HG03378 (cell line): Measurements from ENCODE around the gene EYA4.

Source experiments
- ATAC-seq: cut with Tn5 transposase; IDR thresholded peaks from one replicate; pipeline ENCODE4 v1.9.1; 2021; ENCODE audit warnings: mild to moderate bottlenecking, moderate library complexity; ENCODE audit not compliant: unreplicated experiment

EYA4 gene

DNA sequence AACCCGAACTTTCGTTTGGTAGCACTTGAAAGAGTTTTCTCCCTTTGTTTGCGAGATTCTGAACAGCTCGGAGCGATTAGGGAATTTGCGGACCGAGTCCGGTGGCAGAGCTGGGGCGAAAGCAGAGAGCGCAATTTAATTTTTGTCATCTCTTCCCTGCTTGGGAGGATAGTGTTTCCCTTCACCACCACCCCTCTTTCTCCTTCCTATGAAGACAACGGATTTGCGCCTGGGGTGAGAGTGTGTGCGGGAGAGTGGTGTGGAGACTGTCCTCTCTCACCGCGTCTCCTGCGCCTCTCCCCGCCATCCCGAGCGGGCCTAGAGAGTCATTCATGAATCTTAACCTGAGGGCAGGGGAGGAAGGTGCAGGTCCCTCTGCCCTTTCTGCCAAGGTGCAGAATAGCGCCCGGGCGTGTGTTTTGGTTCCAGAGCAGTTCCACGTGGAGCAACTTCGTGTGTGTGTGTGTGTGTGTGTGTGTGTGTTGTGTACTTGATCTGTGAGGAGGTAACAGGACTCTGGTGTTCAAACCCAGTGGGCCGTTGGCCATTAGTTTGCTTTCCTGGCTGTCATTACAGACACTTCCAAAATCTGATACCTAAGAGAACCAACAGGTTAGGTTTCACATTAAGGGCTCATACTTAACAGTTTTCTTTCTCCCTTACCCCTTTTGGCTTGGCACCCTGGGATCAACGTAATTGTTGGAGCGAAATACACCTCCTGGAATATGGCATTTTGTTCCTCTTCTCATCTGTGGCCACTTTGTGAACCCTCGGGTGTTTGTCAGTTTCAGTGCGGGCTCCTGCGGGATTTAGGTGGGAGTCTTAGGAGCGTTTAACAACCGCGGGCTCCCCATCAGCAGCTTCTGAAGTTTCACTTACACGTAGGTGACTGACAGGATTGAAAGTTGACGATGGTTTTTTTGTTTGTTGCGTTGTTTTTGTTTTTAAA, 1.8 kb downstream of the EYA4 start:
- no peak for ATAC-seq

DNA sequence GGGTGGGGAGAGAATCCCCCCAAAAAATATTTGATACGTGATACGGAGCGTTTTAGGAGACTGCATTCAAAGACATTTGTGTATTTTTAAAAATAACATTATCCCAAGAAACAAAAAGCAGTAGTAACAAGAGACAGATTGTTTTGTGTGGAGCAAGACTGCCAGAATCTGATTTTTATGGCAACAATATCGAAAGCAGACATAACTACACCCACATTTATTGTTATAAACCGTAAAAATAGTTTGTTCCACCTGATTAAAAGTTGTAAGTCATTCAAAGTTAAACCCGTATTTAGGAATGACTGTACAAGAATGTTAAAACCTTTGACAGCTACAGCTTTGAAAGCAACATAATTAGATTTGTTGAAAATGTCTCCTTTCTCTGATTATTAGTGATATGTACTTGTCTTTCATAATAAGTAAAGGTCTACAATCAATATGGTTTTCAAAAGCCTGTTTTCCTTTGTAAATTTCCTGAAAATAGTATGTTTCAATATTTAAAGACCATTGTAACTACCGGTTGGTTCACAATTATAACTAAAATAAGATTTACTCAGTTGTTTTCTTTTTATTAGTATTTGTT, 2.7 kb downstream of the EYA4 start:
- ATAC-seq = no peak

DNA sequence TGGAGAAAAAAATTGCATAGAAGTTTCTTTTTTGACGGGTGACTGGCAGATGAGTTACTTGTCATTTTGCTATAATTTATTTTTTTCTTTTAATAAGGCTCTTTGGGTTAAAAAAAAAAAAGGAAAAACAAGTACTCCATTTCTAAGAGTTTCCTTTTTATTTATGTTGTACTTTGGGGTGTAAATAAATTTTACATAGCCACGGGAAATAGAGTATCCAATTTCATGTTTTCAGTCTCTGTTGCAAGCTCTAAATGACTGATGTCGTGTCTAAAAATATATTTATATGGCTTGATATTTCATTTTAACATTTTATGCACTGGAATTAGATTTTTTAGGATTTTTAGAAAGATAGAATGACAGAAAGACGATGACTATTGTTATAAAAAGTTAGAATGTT, 3.4 kb downstream of the EYA4 start:
- ATAC-seq = no peak

- no peak for ATAC-seq
Measured at GRCh38 chr6:133245007-133245406, 3.9 kb downstream of the EYA4 start.

- no peak for ATAC-seq
Measured at GRCh38 chr6:133245422-133245903, 4.3 kb downstream of the EYA4 start.

DNA sequence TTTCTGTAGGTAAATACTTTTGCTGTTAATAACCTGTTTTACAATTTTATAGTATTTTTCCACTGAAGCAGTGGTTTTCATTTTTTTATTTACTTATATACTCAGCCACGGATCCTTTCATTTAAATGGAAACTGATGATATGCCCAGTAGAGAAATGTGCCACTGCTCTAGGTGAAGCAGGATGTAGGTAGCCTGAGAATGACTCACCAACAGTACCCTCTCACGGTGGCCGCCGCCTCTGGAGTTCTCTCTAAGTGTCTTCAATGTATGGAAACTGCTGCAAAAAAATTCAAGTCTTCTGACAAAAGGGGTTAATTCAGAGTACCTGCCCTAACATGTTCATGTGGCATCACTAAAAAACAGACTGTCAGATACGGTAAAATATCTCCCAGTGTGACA, 6.4 kb downstream of the EYA4 start:
- ATAC-seq = no peak

GRCh38 chr6:133248241-133249001, 7.3 kb downstream of the EYA4 start:
- ATAC-seq = no peak

GRCh38 chr6:133251688-133252087, 10.5 kb downstream of the EYA4 start:
- ATAC-seq = no peak

- ATAC-seq = no peak
Measured at GRCh38 chr6:133254552-133255228, 13.5 kb downstream of the EYA4 start.

GRCh38 chr6:133257545-133258105, 16.5 kb downstream of the EYA4 start:
- no peak for ATAC-seq

DNA sequence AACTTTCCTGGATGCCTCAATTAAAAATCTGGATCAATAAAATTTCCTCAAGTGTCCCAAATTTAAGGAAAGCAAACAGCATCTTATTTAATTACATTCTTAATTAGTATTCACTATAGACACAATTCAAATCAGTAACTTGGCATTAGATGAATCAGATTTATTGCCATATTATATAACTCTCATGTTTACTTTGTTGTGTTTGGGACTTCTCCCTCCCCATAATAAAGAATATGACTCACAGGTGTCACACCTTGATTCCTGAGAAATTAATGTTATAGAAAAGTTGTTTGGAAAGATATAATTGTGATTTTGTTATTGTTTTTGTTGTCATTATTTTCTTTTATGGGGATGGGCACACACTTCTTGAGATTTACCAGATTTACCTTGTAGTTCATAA, 18.4 kb downstream of the EYA4 start:
- ATAC-seq = no peak

DNA sequence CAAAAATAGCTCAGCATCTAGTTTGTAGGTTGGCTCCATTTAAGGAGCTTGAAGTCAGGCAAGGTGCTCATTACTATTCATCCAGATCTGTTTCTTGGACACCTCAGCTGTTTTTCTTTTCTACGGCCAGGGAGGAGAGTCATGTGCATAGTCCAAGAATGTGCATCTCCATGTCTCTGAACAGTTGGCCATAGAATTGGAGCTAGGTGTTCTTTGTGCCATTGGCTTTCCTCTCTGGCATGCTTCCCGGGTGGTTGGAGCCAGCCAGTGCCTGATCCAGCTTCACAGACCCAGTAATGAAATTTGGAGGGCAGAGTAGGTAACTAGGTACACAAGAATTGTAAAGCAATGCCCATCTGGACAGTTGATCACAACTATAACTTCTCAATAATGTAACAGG, 21.6 kb downstream of the EYA4 start:
- ATAC-seq = no peak

DNA sequence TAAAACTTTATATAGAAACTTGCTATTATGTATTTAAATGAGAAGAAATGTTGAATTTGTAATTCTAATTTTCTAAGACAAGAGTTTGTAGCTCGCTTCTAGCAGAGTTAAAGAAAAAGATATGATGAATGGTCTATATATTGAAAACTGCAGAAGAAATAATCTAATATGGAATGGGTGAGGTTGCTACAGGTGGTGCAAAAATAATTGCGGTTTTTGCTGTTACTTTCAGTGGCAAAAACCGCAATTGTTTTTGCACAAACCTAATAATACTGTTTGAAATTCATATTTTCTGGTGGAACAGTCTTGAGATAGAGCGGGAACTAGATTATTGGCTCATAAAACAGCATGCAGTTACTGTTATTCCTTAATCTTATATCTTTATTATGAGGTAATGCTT, 23.9 kb downstream of the EYA4 start:
- no peak for ATAC-seq

DNA sequence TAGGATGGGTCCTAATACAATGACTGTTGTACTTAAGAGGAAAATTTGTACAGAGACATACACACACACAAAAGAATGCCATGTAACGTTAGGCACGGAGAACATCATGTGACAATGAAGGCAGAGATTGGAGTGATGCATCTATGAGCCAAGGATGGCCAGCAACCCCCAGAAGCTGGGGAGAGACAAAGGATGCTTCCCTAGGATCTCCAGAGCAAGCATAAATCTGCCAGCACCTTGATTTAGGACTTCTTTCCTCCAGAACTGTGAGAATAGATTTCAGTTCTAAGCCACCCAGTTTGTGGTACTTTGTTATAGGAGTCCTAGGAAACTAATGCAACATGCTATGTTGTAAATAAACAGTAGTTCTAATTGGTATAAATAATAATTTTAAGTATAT, 25.0 kb downstream of the EYA4 start:
- ATAC-seq = no peak

- ATAC-seq = no peak
Measured at GRCh38 chr6:133268621-133269020, 27.5 kb downstream of the EYA4 start.

GRCh38 chr6:133274813-133275212, 33.7 kb downstream of the EYA4 start:
- no peak for ATAC-seq

DNA sequence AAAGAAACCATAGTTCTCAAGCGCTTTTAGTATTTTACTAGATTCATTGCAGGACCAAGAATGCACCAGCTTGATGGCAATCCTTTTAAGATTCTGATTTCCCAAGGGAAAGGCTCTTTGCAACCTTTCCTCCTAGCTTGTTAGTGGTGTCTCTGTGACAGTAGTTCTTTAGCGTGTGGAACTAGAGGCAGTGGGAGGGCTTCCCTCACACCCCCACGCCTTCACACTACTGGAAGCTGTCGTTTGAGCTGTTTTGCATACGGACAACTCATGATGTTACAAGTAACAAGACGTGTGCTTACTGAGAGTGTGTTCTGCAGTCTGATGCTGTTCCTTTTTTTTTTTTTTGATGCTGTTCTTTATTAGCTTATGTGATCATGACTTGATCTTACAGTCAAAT, 34.1 kb downstream of the EYA4 start:
- no peak for ATAC-seq

DNA sequence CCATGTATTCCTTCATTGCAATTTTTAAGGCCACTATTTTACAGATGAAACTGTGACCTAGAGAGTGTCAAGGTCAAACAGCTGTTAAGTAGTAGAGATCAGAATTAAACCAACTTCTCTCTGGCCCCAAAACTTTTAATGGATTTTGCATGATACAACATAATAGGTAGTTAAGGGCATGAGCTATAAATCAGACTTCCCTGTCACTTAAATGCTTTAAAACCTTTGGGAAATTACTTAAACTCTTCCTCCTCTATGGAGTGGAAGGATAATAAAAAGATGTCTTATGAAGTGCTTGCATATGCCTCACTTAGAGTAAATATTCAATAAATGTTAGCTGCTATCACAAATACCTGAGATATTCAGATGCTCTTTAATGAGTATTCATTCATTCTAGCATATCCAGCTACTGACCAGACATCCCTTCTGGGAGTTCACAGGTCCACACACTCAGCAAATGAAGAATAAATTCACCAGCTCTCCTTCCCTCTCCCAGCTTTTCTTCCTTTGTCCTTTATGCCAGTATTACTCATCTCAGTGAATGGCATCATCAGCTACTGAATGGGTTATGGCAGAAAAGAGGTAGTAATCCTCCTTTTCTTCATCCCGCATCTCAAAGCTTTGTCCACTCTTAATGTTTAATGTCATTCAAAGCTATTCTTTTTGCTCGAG, 36.2 kb downstream of the EYA4 start:
- ATAC-seq = no peak

DNA sequence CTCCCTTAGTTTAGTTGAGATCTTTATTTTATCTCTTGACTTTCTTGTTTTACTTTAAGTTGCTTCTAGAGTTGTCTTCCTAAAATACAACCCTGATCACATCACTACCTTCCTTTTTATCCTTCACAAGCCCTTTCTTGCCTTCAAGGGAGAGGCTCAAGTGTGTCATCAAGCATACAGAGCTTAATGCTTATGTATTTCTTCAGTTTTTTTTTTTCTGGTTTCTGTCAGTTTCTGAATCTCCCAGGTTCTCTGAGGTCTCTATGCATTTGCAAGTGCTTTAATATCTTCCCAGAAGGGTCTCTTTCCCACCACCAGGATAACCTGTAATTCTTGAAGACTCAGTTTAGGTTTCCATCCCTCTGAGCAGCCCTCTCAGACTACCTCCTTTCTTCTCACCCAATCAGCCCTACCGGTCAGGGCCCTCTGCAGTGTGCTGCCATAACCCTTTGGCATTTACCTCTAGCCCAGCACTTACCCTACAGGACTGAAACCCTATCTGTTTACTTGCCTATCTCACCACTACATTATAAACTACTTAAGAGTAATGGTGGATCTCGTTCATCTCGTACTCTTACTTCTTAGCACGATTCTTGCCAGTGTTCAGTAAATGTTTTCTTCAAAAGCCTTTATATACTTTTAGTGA, 36.9 kb downstream of the EYA4 start:
- no peak for ATAC-seq

- no peak for ATAC-seq
Measured at GRCh38 chr6:133286765-133287164, 45.6 kb downstream of the EYA4 start.
